Parathyroid adenoma (tissue), 2 donors: ENCODE measurements around the gene CTBP1.

Source experiments
- H2AFZ ChIP-seq: fragments of 300-600 bp; sonication (generic); one replicate; pipeline ENCODE4 v1.7.0; 2017; ENCODE audit warnings: antibody characterized with exemption, mild to moderate bottlenecking
- H3K27ac ChIP-seq: fragments of 300-600 bp; sonication (generic); one replicate; pipeline ENCODE4 v1.7.0; 2017
- H3K27me3 ChIP-seq: fragments of 300-600 bp; sonication (generic); one replicate; pipeline ENCODE4 v1.7.0; 2017; ENCODE audit warnings: low read length; ENCODE audit not compliant: control insufficient read depth, insufficient read depth
- H3K36me3 ChIP-seq: fragments of 300-600 bp; sonication (generic); one replicate; pipeline ENCODE4 v1.7.0; 2017; ENCODE audit warnings: low read length; ENCODE audit not compliant: control insufficient read depth, insufficient read depth
- H3K4me1 ChIP-seq: fragments of 300-600 bp; sonication (generic); one replicate; pipeline ENCODE4 v1.7.0; 2017; ENCODE audit warnings: control low read depth
- H3K4me2 ChIP-seq: fragments of 300-600 bp; sonication (generic); one replicate; pipeline ENCODE4 v1.7.0; 2017; ENCODE audit warnings: low read length
- H3K4me3 ChIP-seq: fragments of 300-600 bp; sonication (generic); one replicate; pipeline ENCODE4 v1.7.0; 2017; ENCODE audit warnings: low read depth, low read length
- H3K79me2 ChIP-seq: fragments of 300-600 bp; sonication (generic); one replicate; pipeline ENCODE4 v1.7.0; 2017; ENCODE audit warnings: control low read depth
- H3K9ac ChIP-seq: fragments of 300-600 bp; sonication (generic); one replicate; pipeline ENCODE4 v1.7.0; 2017; ENCODE audit warnings: mild to moderate bottlenecking
- H3K9me3 ChIP-seq: fragments of 300-600 bp; sonication (generic); one replicate; pipeline ENCODE4 v1.7.0; 2017; ENCODE audit warnings: low read length; ENCODE audit not compliant: control insufficient read depth
- CTCF ChIP-seq: fragments of 300-600 bp; sonication (generic); IDR thresholded peaks from one replicate; pipeline ENCODE4 v1.7.0; 2017; ENCODE audit warnings: antibody characterized with exemption, mild to moderate bottlenecking
- donor health status: primary hyperparathyroidism.

Gene CTBP1

GRCh38 chr4:1213336-1213995 is 35.5 kb downstream of the CTBP1 start:
- Histone ChIP-seq H3K9me3 (no peaks in the 10 kb centered on the region), H3K36me3 (no peaks in the 10 kb centered on the region), H3K4me3 (no peak overlapping the region), H3K79me2 (no peaks in the 10 kb centered on the region), H3K4me2 (no peak overlapping the region), H3K27me3 (no peaks in the 10 kb centered on the region), H3K9ac (no peak overlapping the region), H2AFZ (no peak overlapping the region), H3K4me1 (peaks cover 4% of the 10 kb centered on the region), H3K27ac (no peak overlapping the region)
- TF ChIP-seq CTCF: no peak

GRCh38 chr4:1212546-1213335 is 36.2 kb downstream of the CTBP1 start:
- H3K79me2 ChIP-seq: no peaks in the 10 kb centered on the region
- no peaks in the 10 kb centered on the region for H3K27me3 ChIP-seq
- no peaks in the 10 kb centered on the region for H3K36me3 ChIP-seq
- H3K4me2 ChIP-seq: no peak overlapping the region
- H3K4me1 ChIP-seq: peaks cover 4% of the 10 kb centered on the region
- no peaks in the 10 kb centered on the region for H3K9me3 ChIP-seq
- no peak overlapping the region for H2AFZ ChIP-seq
- no peak overlapping the region for H3K4me3 ChIP-seq
- no peak for TF ChIP-seq CTCF
- no peak overlapping the region for H3K9ac ChIP-seq
- H3K27ac ChIP-seq: no peak overlapping the region

GRCh38 chr4:1211891-1212545 is 36.9 kb downstream of the CTBP1 start:
- no peaks in the 10 kb centered on the region for H3K9me3 ChIP-seq
- TF ChIP-seq CTCF: no peak
- no peak overlapping the region for H2AFZ ChIP-seq
- no peak overlapping the region for H3K4me3 ChIP-seq
- no peak overlapping the region for H3K4me2 ChIP-seq
- H3K4me1 ChIP-seq: peaks cover 4% of the 10 kb centered on the region
- no peak overlapping the region for H3K27ac ChIP-seq
- no peak overlapping the region for H3K9ac ChIP-seq
- no peaks in the 10 kb centered on the region for H3K79me2 ChIP-seq
- H3K36me3 ChIP-seq: no peaks in the 10 kb centered on the region
- H3K27me3 ChIP-seq: no peaks in the 10 kb centered on the region

GRCh38 chr4:1211371-1211770 is 37.6 kb downstream of the CTBP1 start:
- H3K4me3 ChIP-seq: no peak overlapping the region
- no peaks in the 10 kb centered on the region for H3K79me2 ChIP-seq
- TF ChIP-seq CTCF: no peak
- H3K4me1 ChIP-seq: peaks cover 4% of the 10 kb centered on the region
- H2AFZ ChIP-seq: no peak overlapping the region
- no peaks in the 10 kb centered on the region for H3K9me3 ChIP-seq
- H3K9ac ChIP-seq: no peak overlapping the region
- H3K4me2 ChIP-seq: no peak overlapping the region
- H3K27me3 ChIP-seq: no peaks in the 10 kb centered on the region
- no peak overlapping the region for H3K27ac ChIP-seq
- H3K36me3 ChIP-seq: no peaks in the 10 kb centered on the region
